Ascending aorta (tissue), 2 donors: ENCODE data around the gene GGA2. TPM values are rescaled to one million over a fixed set of nuclear protein-coding genes. Genes with fewer than 3 reads are reported as not detected.
A peak's percentile ranks its signal among the peaks of the same experiment; 100 is the strongest.

Source experiments
- DNase-seq, 2 donors: peaks; one replicate each; pipeline ENCODE4 v3.0.0-alpha.2; 2019; ENCODE audit warnings: low spot score in 2 of 2
- H3K27ac ChIP-seq, 2 donors: fragments of 200-600 bp; sonication (generic); one replicate each; pipeline ENCODE4 v1.5.1; 2016 to 2017; ENCODE audit warnings: mild to moderate bottlenecking in 1 of 2
- H3K27me3 ChIP-seq: fragments of 200-600 bp; sonication (generic); one replicate; pipeline ENCODE4 v1.5.1; 2017
- H3K36me3 ChIP-seq, 2 donors: fragments of 200-600 bp; sonication (generic); one replicate each; pipeline ENCODE4 v1.5.1; 2016
- H3K4me1 ChIP-seq, 2 donors: fragments of 200-600 bp; sonication (generic); one replicate each; pipeline ENCODE4 v1.5.1; 2016 to 2017; ENCODE audit warnings: mild to moderate bottlenecking in 1 of 2
- H3K4me3 ChIP-seq, 2 donors: fragments of 200-600 bp; sonication (generic); one replicate each; pipeline ENCODE4 v1.5.1; 2016 to 2017; ENCODE audit warnings: mild to moderate bottlenecking in 1 of 2
- H3K9me3 ChIP-seq, 2 donors: fragments of 200-600 bp; sonication (generic); one replicate each; pipeline ENCODE4 v1.5.1; 2016
- intact Hi-C: fragments of 100-400 bp; cut with DNase I; formaldehyde crosslinking; loops from one replicate; pipeline ENCODE4 v1.15.1; 2023
- total RNA-seq: library from RNA; depleted of rRNA; stranded (reverse); fragments of >200 nt; gene quantifications from one replicate; pipeline ENCODE4 v1.1.0, GENCODE V29; 2016
- TF ChIP-seq, protein P1 (sequence below), 3 experiments: fragments of 200-600 bp in 2 of 3; fragments of 450-650 bp in 1 of 3; sonication (generic) in 2 of 3; IDR thresholded peaks; one replicate each; pipeline ENCODE4 v1.5.1; 2016 to 2019; ENCODE audit warnings: antibody characterized with exemption in 3 of 3, mild to moderate bottlenecking in 1 of 3, moderate library complexity in 1 of 3

The GGA2 gene, protein sequence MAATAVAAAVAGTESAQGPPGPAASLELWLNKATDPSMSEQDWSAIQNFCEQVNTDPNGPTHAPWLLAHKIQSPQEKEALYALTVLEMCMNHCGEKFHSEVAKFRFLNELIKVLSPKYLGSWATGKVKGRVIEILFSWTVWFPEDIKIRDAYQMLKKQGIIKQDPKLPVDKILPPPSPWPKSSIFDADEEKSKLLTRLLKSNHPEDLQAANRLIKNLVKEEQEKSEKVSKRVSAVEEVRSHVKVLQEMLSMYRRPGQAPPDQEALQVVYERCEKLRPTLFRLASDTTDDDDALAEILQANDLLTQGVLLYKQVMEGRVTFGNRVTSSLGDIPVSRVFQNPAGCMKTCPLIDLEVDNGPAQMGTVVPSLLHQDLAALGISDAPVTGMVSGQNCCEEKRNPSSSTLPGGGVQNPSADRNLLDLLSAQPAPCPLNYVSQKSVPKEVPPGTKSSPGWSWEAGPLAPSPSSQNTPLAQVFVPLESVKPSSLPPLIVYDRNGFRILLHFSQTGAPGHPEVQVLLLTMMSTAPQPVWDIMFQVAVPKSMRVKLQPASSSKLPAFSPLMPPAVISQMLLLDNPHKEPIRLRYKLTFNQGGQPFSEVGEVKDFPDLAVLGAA
- 10.7 TPM for total RNA-seq

DNA sequence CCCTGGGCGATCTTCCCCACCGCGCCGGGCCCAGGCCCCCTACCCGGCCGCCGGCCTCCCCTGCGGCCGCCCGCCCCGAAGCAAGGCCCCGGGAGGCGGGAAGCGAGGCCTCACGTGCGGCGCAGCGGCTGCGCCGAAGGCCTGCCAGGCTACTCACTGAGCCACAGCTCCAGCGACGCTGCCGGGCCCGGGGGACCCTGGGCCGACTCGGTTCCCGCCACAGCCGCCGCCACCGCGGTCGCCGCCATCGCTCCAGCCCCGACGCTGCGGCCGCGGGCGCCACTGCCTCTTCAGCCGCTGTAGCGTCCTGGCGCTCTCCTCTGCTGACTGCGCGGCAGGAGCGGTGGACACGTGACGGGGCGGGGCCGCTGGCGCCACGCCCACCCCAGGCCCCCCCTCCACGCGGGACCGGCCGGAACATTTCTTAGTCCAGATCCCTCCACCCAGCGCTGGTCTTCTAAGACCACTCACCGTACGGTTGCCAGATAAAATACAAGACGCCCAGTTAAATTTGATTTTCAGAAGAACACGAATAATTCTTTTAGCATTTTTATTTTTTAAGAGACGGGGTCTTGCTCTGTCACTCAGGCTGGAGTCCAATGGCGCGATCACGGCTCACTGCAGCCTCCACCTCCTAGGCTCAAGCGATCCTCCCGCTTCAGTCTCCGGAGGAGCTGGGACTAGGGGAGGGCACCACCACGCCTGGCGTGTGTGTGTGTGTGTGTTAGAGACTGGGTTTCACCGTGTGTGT, at the start of gene GGA2:
TSS of gene GGA2 (minus strand) at position 331 of the 751 bp plus-strand sequence. CDS start at position 248, 83 bp downstream.
- intact Hi-C loops: loop anchor here (1.0 to 2.0 kb wide), 2 partner anchors 47 to 58 kb away; partner anchors contain the start of genes COG7, EARS2 and UBFD1

DNA sequence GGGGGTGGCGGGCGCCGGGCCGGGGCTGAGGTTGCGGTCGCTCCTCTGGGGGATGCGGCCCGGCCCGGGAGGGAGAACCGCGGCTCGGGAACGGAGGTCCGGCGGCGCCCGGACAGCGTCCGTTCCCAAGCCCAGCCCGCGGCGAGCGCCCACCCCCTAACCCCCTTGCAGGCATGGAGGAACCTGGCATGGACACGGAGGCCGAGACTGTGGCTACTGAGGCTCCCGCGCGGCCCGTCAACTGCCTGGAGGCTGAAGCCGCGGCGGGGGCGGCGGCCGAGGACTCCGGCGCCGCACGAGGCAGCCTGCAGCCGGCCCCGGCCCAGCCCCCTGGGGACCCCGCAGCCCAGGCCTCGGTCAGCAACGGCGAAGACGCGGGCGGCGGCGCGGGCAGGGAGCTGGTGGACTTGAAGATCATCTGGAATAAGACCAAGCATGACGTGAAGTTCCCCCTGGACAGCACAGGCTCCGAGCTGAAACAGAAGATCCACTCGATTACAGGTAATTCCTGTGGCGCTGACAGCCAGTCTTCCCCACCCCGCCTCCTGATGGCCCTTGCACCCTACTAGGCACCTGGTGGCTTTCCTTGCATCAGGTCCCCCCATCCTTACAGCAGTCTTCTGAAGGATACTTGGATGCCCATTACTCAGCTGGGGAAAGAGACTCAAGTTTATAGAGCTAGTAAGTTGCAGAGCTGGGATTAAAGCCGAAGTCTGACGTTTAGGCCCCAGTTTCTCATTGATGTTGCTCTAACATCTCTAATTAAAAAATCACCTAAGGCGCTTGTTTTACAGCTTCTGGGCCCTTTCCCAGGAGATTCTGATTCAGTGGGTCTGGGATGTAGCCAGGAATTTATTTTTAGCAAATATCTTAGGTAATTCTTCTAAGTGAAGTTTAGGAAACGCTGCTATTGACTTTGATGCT, 47.7 kb upstream of the GGA2 start:
- Histone ChIP-seq H3K4me3 (peak overlapping the region; percentile 88 to 94), H3K27ac (peak overlapping the region; percentile 87 to 97), H3K4me1 (peaks cover 8 to 20% of the 10 kb centered on the region in 2 donors), H3K36me3 (peaks cover 28 to 38% of the 10 kb centered on the region in 2 donors), H3K9me3 (no peaks in the 10 kb centered on the region), H3K27me3 (no peaks in the 10 kb centered on the region)
- no peak for DNase-seq
- intact Hi-C loops: loop anchor here (1.0 to 10.0 kb wide), 7 partner anchors 38 to 1605 kb away; partner anchors contain the start of genes COG7, DCTN5, GGA2 and NDUFAB1
- TF ChIP-seq, protein P1, sequence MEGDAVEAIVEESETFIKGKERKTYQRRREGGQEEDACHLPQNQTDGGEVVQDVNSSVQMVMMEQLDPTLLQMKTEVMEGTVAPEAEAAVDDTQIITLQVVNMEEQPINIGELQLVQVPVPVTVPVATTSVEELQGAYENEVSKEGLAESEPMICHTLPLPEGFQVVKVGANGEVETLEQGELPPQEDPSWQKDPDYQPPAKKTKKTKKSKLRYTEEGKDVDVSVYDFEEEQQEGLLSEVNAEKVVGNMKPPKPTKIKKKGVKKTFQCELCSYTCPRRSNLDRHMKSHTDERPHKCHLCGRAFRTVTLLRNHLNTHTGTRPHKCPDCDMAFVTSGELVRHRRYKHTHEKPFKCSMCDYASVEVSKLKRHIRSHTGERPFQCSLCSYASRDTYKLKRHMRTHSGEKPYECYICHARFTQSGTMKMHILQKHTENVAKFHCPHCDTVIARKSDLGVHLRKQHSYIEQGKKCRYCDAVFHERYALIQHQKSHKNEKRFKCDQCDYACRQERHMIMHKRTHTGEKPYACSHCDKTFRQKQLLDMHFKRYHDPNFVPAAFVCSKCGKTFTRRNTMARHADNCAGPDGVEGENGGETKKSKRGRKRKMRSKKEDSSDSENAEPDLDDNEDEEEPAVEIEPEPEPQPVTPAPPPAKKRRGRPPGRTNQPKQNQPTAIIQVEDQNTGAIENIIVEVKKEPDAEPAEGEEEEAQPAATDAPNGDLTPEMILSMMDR (IDR thresholded peaks at IDR 0.05): no peak

More for the DNA sequence above, at the start of gene GGA2:
- peak; percentile 46 to 92 for DNase-seq
- Histone ChIP-seq H3K9me3 (no peaks in the 10 kb centered on the region), H3K27ac (peak within 1 kb of the TSS; percentile 59 to 92), H3K27me3 (no peaks in the 10 kb centered on the region), H3K4me3 (peak within 1 kb of the TSS; percentile 95 to 98), H3K4me1 (peaks cover 0 to 10% of the 10 kb centered on the region in 2 donors), H3K36me3 (peaks cover 0 to 4% of the 10 kb centered on the region in 2 donors)
- TF ChIP-seq, protein P1 (IDR thresholded peaks at IDR 0.05): no peak

- Histone ChIP-seq H3K4me3 (peak within 1 kb of the TSS; percentile 88 to 94), H3K27ac (peak within 1 kb of the TSS; percentile 87 to 97), H3K36me3 (peaks cover 23 to 36% of the 10 kb centered on the region in 2 donors), H3K27me3 (no peaks in the 10 kb centered on the region), H3K9me3 (no peaks in the 10 kb centered on the region), H3K4me1 (peaks cover 8 to 20% of the 10 kb centered on the region in 2 donors)
- intact Hi-C loops: loop anchor here (1.0 to 10.0 kb wide), 7 partner anchors 39 to 1604 kb away; partner anchors contain the start of genes COG7, DCTN5, GGA2 and NDUFAB1
- TF ChIP-seq, protein P1 (IDR thresholded peaks at IDR 0.05): peak; percentile 86 to 91 (median 88)
- peak; percentile 95 to 99 for DNase-seq
These were observed 46.8 kb upstream of the GGA2 start, which contains the start of the genes EARS2 and UBFD1 for GRCh38 chr16:23556881-23557778. Gene EARS2 (minus strand): TSS chr16:23557350. CDS start chr16:23557343, 7 bp downstream. Gene UBFD1 (plus strand): TSS chr16:23557727. CDS start chr16:23557743, 16 bp downstream.

DNA sequence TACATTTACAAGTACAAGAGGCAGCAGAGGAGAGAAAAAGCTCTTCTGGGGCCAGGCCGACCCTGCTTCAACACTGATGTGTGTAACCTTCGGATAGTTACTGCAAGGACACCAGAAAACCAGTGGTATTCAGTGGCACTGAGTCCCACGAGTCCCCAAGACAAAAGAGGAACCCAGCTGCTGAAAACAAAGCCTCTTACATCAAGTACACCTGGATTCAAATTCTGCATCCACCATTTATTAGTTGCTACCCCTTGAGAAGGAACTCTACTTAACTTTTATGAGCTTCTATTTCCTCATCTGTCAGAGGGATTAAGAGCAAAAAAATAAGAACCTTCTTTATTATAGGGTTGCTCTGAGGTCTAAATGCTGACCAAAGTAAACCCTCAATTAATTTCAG, 44.2 kb upstream of the GGA2 start:
- peaks cover 31 to 36% of the 10 kb centered on the region in 2 donors for H3K36me3 ChIP-seq
- H3K27me3 ChIP-seq: no peaks in the 10 kb centered on the region
- DNase-seq: no peak
- H3K9me3 ChIP-seq: no peaks in the 10 kb centered on the region
- no peak overlapping the region for H3K4me3 ChIP-seq
- intact Hi-C loops: loop anchor here (10.0 kb wide), 2 partner anchors 950 to 1480 kb away; no protein-coding TSS in a partner anchor
- peaks cover 8 to 18% of the 10 kb centered on the region in 2 donors for H3K4me1 ChIP-seq
- TF ChIP-seq, protein P1 (IDR thresholded peaks at IDR 0.05): no peak
- H3K27ac ChIP-seq: no peak overlapping the region
